DOHH2 (cell line): ENCODE results near the gene HLA-A.

Experiments
- CTCF ChIP-seq: fragments of 200-600 bp; sonication (generic); IDR thresholded peaks from one replicate; pipeline ENCODE4 v1.5.1; 2014; ENCODE audit warnings: antibody characterized with exemption, mild to moderate bottlenecking, low read depth, low read length; ENCODE audit not compliant: poor library complexity, severe bottlenecking
- EZH2phosphoT487 ChIP-seq: fragments of 200-600 bp; sonication (generic); IDR thresholded peaks from 2 replicates; pipeline ENCODE4 v1.6.1; 2017; ENCODE audit warnings: borderline replicate concordance, mild to moderate bottlenecking, antibody characterized with exemption, low read length, moderate library complexity, mixed read lengths

- TF ChIP-seq CTCF = no peak
- no peak for TF ChIP-seq EZH2phosphoT487
These were observed 13.5 kb downstream of the HLA-A start for GRCh38 chr6:29955783-29956182.
